Measurements from ENCODE around the gene IL19. TPM values are rescaled to one million over a fixed set of nuclear protein-coding genes. Genes with fewer than 3 reads are reported as not detected.

The IL19 gene
- total RNA-seq, 1 experiment from 2014 or later: not detected

GRCh38 chr1:206872139-206872538, 101.6 kb downstream of the IL19 start:
- Histone ChIP-seq H4K5ac (ENCODE audit: insufficient read length, low read depth, low read length) (no peak overlapping the region), H3K79me1 (ENCODE audit: insufficient read depth, low read depth, low read length, poor library complexity, severe bottlenecking) (no peaks in the 10 kb centered on the region), H2BK120ac (ENCODE audit: low read depth, low read length, poor library complexity, severe bottlenecking) (no peak overlapping the region), H3K27ac (ENCODE audit: insufficient read length, low read depth, low read length) (no peak overlapping the region), H3K4ac (ENCODE audit: low read depth, low read length) (no peak overlapping the region), H2BK15ac (ENCODE audit: low read depth, low read length) (no peak overlapping the region), H2BK5ac (ENCODE audit: insufficient read length, low read length) (no peak overlapping the region), H4K20me1 (ENCODE audit: control insufficient read depth, insufficient read depth, insufficient read length) (no peaks in the 10 kb centered on the region), H4K91ac (ENCODE audit: insufficient read length, low read depth, low read length) (no peak overlapping the region), H3K4me1 (ENCODE audit: insufficient read depth, low read length) (no peaks in the 10 kb centered on the region), H3T11ph (ENCODE audit: low read length) (no peak overlapping the region), H4K8ac (replicated peaks; ENCODE audit: insufficient read length, low read depth, low read length) (no peak overlapping the region), H2AK5ac (ENCODE audit: insufficient read length, low read length) (no peak overlapping the region), H3K56ac (ENCODE audit: insufficient read length, low read depth, low read length) (no peak overlapping the region), H3K79me2 (ENCODE audit: insufficient read depth, low read length) (no peaks in the 10 kb centered on the region), H2BK20ac (ENCODE audit: low read depth, low read length, poor library complexity, severe bottlenecking) (no peak overlapping the region), H3K9ac (ENCODE audit: extremely low read depth, insufficient read length, low read length) (no peak overlapping the region), H3K23me2 (ENCODE audit: insufficient read length, low read depth, low read length, poor library complexity, severe bottlenecking) (no peaks in the 10 kb centered on the region), H3K23ac (ENCODE audit: insufficient read length, low read depth, low read length) (no peak overlapping the region), H3K9me3 (ENCODE audit: control insufficient read depth, low read depth, low read length) (no peaks in the 10 kb centered on the region), H2AFZ (ENCODE audit: low read length) (no peak overlapping the region), H2BK12ac (ENCODE audit: insufficient read length, low read depth, low read length) (no peak overlapping the region), H3K4me2 (ENCODE audit: insufficient read depth, insufficient read length, low read length) (no peak overlapping the region), H3K27me3 (ENCODE audit: insufficient read depth, low read length) (no peaks in the 10 kb centered on the region), H3K18ac (ENCODE audit: insufficient read length, low read depth, low read length) (no peak overlapping the region), H3K14ac (ENCODE audit: insufficient read depth, low read length) (no peak overlapping the region)
- no peak for TF ChIP-seq CTCF (conservative IDR thresholded peaks at IDR 0.05)
- peaks cover 25% of the 10 kb centered on the region for H3K27me3 Mint-ChIP-seq (ENCODE audit: low read depth)
- WGBS (ENCODE audit: extremely low coverage, insufficient read length, low lambda C conversion rate): no CpG with 5 or more reads among the region's 3 CpGs
- H3K27ac Mint-ChIP-seq: no peak overlapping the region
- H3K4me3 Mint-ChIP-seq: no peak overlapping the region
- no peaks in the 10 kb centered on the region for H3K36me3 Mint-ChIP-seq (ENCODE audit: insufficient read depth in 1 of 3, low read depth in 3 of 3)
- no peak for DNase-seq
- H3K9me3 Mint-ChIP-seq: peaks cover 10 to 13% of the 10 kb centered on the region in 2 experiments; a peak in 4 of 5 replicates
- H3K4me1 Mint-ChIP-seq: no peaks in the 10 kb centered on the region

Data from H9 (cell line).